Panc1 (cell line): Measurements from ENCODE around the gene VPS51.

ENCODE experiments used
- POLR2AphosphoS5 ChIP-seq: IDR thresholded peaks from 2 replicates; pipeline ENCODE4 v1.6.1; 2012; ENCODE audit warnings: mild to moderate bottlenecking, low read depth, low read length, moderate library complexity
- REST ChIP-seq, 2 experiments: IDR thresholded peaks; 2 replicates each; pipeline ENCODE4 v1.6.1; 2011 to 2012; ENCODE audit warnings: low read depth in 2 of 2, control low read depth in 1 of 2, low read length in 1 of 2, mild to moderate bottlenecking in 1 of 2, moderate library complexity in 1 of 2; ENCODE audit not compliant: insufficient read depth in 1 of 2
- SIN3A ChIP-seq: IDR thresholded peaks from 2 replicates; pipeline ENCODE4 v1.6.1; 2012; ENCODE audit warnings: low read depth, mild to moderate bottlenecking, low read length, moderate library complexity, borderline replicate concordance; ENCODE audit not compliant: insufficient read depth
- TCF7L2 ChIP-seq: IDR thresholded peaks from 2 replicates; pipeline ENCODE4 v1.6.1; 2011; ENCODE audit warnings: mild to moderate bottlenecking, low read depth, low read length, inconsistent platforms
- TF ChIP-seq, protein P1 (sequence below): fragments of 450-650 bp; IDR thresholded peaks from 2 replicates; pipeline ENCODE4 v1.5.1; 2017; ENCODE audit warnings: mild to moderate bottlenecking

GRCh38 chr11:65159012-65159411 lies 63.0 kb downstream of the VPS51 start:
- TF ChIP-seq, protein P1, sequence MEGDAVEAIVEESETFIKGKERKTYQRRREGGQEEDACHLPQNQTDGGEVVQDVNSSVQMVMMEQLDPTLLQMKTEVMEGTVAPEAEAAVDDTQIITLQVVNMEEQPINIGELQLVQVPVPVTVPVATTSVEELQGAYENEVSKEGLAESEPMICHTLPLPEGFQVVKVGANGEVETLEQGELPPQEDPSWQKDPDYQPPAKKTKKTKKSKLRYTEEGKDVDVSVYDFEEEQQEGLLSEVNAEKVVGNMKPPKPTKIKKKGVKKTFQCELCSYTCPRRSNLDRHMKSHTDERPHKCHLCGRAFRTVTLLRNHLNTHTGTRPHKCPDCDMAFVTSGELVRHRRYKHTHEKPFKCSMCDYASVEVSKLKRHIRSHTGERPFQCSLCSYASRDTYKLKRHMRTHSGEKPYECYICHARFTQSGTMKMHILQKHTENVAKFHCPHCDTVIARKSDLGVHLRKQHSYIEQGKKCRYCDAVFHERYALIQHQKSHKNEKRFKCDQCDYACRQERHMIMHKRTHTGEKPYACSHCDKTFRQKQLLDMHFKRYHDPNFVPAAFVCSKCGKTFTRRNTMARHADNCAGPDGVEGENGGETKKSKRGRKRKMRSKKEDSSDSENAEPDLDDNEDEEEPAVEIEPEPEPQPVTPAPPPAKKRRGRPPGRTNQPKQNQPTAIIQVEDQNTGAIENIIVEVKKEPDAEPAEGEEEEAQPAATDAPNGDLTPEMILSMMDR: no peak
- TF ChIP-seq POLR2AphosphoS5 (no peak), REST (IDR thresholded peaks at IDR 0.05; ENCODE audit: insufficient read depth in 1 of 2, low read depth in 2 of 2, low read length in 1 of 2) (no peak), SIN3A (no peak), TCF7L2 (no peak)
